HL-60 (cell line): ENCODE results near the gene LRGUK.

Source experiments
- GABPA ChIP-seq: IDR thresholded peaks from 2 replicates; pipeline ENCODE4 v1.6.1; 2012; ENCODE audit warnings: low read depth
- POLR2AphosphoS5 ChIP-seq: IDR thresholded peaks from 2 replicates; pipeline ENCODE4 v1.6.1; 2012; ENCODE audit warnings: low read depth
- REST ChIP-seq: IDR thresholded peaks from 2 replicates; pipeline ENCODE4 v1.6.1; 2012; ENCODE audit warnings: low read depth; ENCODE audit not compliant: insufficient replicate concordance
- SPI1 ChIP-seq: IDR thresholded peaks from 2 replicates; pipeline ENCODE4 v1.6.1; 2012; ENCODE audit warnings: low read depth, mild to moderate bottlenecking, borderline replicate concordance
- TF ChIP-seq, protein P1 (sequence below): IDR thresholded peaks from one replicate; pipeline ENCODE4 v1.5.1; 2011; ENCODE audit warnings: low read length, control low read depth, inconsistent platforms; ENCODE audit not compliant: insufficient read depth

- TF ChIP-seq, protein P1, sequence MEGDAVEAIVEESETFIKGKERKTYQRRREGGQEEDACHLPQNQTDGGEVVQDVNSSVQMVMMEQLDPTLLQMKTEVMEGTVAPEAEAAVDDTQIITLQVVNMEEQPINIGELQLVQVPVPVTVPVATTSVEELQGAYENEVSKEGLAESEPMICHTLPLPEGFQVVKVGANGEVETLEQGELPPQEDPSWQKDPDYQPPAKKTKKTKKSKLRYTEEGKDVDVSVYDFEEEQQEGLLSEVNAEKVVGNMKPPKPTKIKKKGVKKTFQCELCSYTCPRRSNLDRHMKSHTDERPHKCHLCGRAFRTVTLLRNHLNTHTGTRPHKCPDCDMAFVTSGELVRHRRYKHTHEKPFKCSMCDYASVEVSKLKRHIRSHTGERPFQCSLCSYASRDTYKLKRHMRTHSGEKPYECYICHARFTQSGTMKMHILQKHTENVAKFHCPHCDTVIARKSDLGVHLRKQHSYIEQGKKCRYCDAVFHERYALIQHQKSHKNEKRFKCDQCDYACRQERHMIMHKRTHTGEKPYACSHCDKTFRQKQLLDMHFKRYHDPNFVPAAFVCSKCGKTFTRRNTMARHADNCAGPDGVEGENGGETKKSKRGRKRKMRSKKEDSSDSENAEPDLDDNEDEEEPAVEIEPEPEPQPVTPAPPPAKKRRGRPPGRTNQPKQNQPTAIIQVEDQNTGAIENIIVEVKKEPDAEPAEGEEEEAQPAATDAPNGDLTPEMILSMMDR, result no peak
- TF ChIP-seq REST (no peak), POLR2AphosphoS5 (no peak), GABPA (no peak), SPI1 (no peak)
Measured at GRCh38 chr7:134175334-134176036, 48.3 kb downstream of the LRGUK start.
